Measurements from ENCODE around the gene GINS2.

Gene GINS2

GRCh38 chr16:85635545-85636140 lies 53.1 kb downstream of the GINS2 start:
- TF ChIP-seq, protein P1, sequence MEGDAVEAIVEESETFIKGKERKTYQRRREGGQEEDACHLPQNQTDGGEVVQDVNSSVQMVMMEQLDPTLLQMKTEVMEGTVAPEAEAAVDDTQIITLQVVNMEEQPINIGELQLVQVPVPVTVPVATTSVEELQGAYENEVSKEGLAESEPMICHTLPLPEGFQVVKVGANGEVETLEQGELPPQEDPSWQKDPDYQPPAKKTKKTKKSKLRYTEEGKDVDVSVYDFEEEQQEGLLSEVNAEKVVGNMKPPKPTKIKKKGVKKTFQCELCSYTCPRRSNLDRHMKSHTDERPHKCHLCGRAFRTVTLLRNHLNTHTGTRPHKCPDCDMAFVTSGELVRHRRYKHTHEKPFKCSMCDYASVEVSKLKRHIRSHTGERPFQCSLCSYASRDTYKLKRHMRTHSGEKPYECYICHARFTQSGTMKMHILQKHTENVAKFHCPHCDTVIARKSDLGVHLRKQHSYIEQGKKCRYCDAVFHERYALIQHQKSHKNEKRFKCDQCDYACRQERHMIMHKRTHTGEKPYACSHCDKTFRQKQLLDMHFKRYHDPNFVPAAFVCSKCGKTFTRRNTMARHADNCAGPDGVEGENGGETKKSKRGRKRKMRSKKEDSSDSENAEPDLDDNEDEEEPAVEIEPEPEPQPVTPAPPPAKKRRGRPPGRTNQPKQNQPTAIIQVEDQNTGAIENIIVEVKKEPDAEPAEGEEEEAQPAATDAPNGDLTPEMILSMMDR (conservative IDR thresholded peaks at IDR 0.05; ENCODE audit: control insufficient read depth, insufficient read depth, low read depth, low read length): no peak
- no peak overlapping the region for H3K4me3 ChIP-seq (ENCODE audit: control insufficient read depth, low read depth, low read length)
- no peak for DNase-seq (ENCODE audit: low read depth)

GRCh38 chr16:85634747-85635544 lies 53.8 kb downstream of the GINS2 start:
- H3K4me3 ChIP-seq (ENCODE audit: control insufficient read depth, low read depth, low read length): no peak overlapping the region
- TF ChIP-seq, protein P1 (conservative IDR thresholded peaks at IDR 0.05; ENCODE audit: control insufficient read depth, insufficient read depth, low read depth, low read length): no peak
- no peak for DNase-seq (ENCODE audit: low read depth)

- TF ChIP-seq, protein P1 (conservative IDR thresholded peaks at IDR 0.05; ENCODE audit: control insufficient read depth, insufficient read depth, low read depth, low read length): no peak
- no peak overlapping the region for H3K4me3 ChIP-seq (ENCODE audit: control insufficient read depth, low read depth, low read length)
- DNase-seq (ENCODE audit: low read depth): no peak
Observed at GRCh38 chr16:85633888-85634287, 54.9 kb downstream of the GINS2 start.

GRCh38 chr16:85633438-85633743 lies 55.4 kb downstream of the GINS2 start:
- no peak for DNase-seq (ENCODE audit: low read depth)
- TF ChIP-seq, protein P1 (conservative IDR thresholded peaks at IDR 0.05; ENCODE audit: control insufficient read depth, insufficient read depth, low read depth, low read length): no peak
- H3K4me3 ChIP-seq (ENCODE audit: control insufficient read depth, low read depth, low read length): no peak overlapping the region

GRCh38 chr16:85632709-85633437 lies 55.9 kb downstream of the GINS2 start:
- TF ChIP-seq, protein P1 (conservative IDR thresholded peaks at IDR 0.05; ENCODE audit: control insufficient read depth, insufficient read depth, low read depth, low read length): no peak
- no peak for DNase-seq (ENCODE audit: low read depth)
- H3K4me3 ChIP-seq (ENCODE audit: control insufficient read depth, low read depth, low read length): no peak overlapping the region

DNA sequence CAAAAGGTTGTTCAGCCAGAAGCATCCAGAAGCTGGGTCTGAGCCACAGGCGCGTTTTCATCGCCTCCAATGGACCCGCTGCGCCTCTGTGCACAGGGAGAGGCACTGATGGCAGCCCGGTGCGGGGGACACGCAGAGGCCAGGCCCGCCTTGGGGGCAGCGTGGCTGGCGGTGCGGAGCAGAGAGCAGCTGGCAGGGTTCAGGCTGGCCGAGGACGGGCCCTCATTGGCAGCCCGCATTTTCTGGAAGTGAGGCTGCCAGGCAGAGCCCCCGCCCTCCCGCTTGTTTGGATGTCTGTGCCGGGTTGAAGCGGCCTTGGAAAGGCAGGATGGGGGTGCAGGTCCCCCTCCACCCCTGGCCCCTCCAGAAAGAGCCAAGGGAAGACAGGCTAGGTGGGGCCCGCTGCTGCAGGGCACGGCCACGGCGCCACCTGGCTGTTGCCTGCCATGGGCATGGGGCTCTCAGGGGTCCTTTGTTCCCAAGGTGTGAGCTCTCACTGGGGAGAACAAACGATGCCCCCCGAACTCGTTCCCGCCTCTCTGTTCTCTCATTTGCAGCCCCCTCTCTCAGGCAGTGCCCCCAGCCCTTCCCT lies 56.9 kb downstream of the GINS2 start:
- TF ChIP-seq, protein P1 (conservative IDR thresholded peaks at IDR 0.05; ENCODE audit: control insufficient read depth, insufficient read depth, low read depth, low read length): no peak
- DNase-seq (ENCODE audit: low read depth): no peak
- no peak overlapping the region for H3K4me3 ChIP-seq (ENCODE audit: control insufficient read depth, low read depth, low read length)
